CD4-positive, alpha-beta T cell treated with Interleukin-2 at 100 ng/mL for 4 hours (primary cell): Measurements from ENCODE around the gene PSMB7.

Experiments
- DNase-seq: peaks from one replicate; pipeline ENCODE4 v3.0.0-alpha.2; 2020; ENCODE audit warnings: low spot score

PSMB7 gene

GRCh38 chr9:124325816-124326215 is 89.4 kb downstream of the PSMB7 start:
- no peak for DNase-seq

- DNase-seq: no peak
These were observed 91.3 kb downstream of the PSMB7 start for GRCh38 chr9:124323904-124324303.

GRCh38 chr9:124322618-124323432 is 92.4 kb downstream of the PSMB7 start:
- no peak for DNase-seq

GRCh38 chr9:124321935-124322334 is 93.3 kb downstream of the PSMB7 start:
- DNase-seq: no peak

- no peak for DNase-seq
These were observed 93.8 kb downstream of the PSMB7 start for GRCh38 chr9:124321416-124321815.

- DNase-seq: peak; percentile 47
These were observed 94.9 kb downstream of the PSMB7 start for GRCh38 chr9:124320062-124320973.

- DNase-seq: no peak
These were observed 99.4 kb downstream of the PSMB7 start for GRCh38 chr9:124315882-124316281.

GRCh38 chr9:124313940-124314339 is 101.3 kb downstream of the PSMB7 start:
- DNase-seq: no peak

- no peak for DNase-seq
These were observed 102.7 kb downstream of the PSMB7 start for GRCh38 chr9:124312290-124313265.

GRCh38 chr9:124311283-124311682 is 104.0 kb downstream of the PSMB7 start:
- DNase-seq: no peak

- no peak for DNase-seq
These were observed 105.6 kb downstream of the PSMB7 start for GRCh38 chr9:124309667-124310084.

- DNase-seq: no peak
These were observed 106.4 kb downstream of the PSMB7 start for GRCh38 chr9:124308606-124309491.

GRCh38 chr9:124307379-124308030 is 107.7 kb downstream of the PSMB7 start:
- no peak for DNase-seq

- no peak for DNase-seq
These were observed 109.0 kb downstream of the PSMB7 start for GRCh38 chr9:124306098-124306735.

- no peak for DNase-seq
These were observed 111.0 kb downstream of the PSMB7 start for GRCh38 chr9:124304285-124304684.

- DNase-seq: no peak
These were observed 111.5 kb downstream of the PSMB7 start for GRCh38 chr9:124303762-124304161.
